K562 (cell line): ENCODE data around the gene HAPSTR1. TPM values are rescaled to one million over a fixed set of nuclear protein-coding genes. Genes with fewer than 3 reads are reported as not detected.

Experiments used
- ATAC-seq: fragments of 200-7000 bp; cut with Tn5 transposase; 3 replicates; pipeline ENCODE4 v1.9.1; 2020; ENCODE audit warnings: moderate library complexity
- BruUV-seq: library from RNA; stranded (reverse); fragments of 400-500 nt; replicated peaks from 2 replicates; lab custom pipeline; 2021; lab: Mats Ljungman, UMichigan
- CTCF ChIA-PET: fragments of 300-600 bp; formaldehyde crosslinking; extraction: SDS; loops from one replicate; lab custom pipeline; 2021; ENCODE audit warnings: low intra/inter-chr PET ratio; lab: Yijun Ruan, JAX
- POLR2A ChIA-PET: fragments of 300-600, 350-650 bp; sonication (Branson Sonifier 250); formaldehyde crosslinking; extraction: SDS; loops from one replicate; lab custom pipeline; 2021; ENCODE audit warnings: antibody characterized with exemption, inconsistent platforms; lab: Yijun Ruan, JAX
- DNase-seq, 4 experiments: peaks; one replicate each; pipeline versions ENCODE4 v3.0.0 to v3.0.0-alpha.2; 2011 to 2018; ENCODE audit warnings: low spot score in 3 of 4, mixed read lengths in 3 of 4; ENCODE audit errors: extremely low read depth in 1 of 4
- FAIRE-seq: peaks from 2 replicates; lab custom pipeline; 2011; peaks lifted over from hg19 to GRCh38; lab: Jason Lieb, UNC
- H2AFZ ChIP-seq: 2 replicates; pipeline ENCODE4 v1.6.0; 2011; ENCODE audit warnings: low read depth, low read length, control low read depth, inconsistent platforms
- H3K27ac ChIP-seq: fragments of 200-600 bp; 3 replicates; pipeline ENCODE4 v1.8.0; 2011; ENCODE audit warnings: low read depth, mild to moderate bottlenecking, control low read depth, inconsistent platforms, low read length, moderate library complexity, mixed read lengths; ENCODE audit errors: extremely low read depth
- H3K27me3 ChIP-seq, 2 experiments: fragments of 300-600 bp in 1 of 2; 2 replicates in 1 of 2; 3 replicates in 1 of 2; pipeline versions ENCODE4 v1.6.0 to v1.8.0; 2011; ENCODE audit warnings: inconsistent platforms in 2 of 2, low read length in 2 of 2, mild to moderate bottlenecking in 1 of 2, mixed read lengths in 1 of 2, moderate library complexity in 1 of 2; ENCODE audit not compliant: control insufficient read depth in 2 of 2, insufficient read depth in 2 of 2
- H3K36me3 ChIP-seq: fragments of 300-600 bp; 3 replicates; pipeline ENCODE4 v1.8.0; 2011; ENCODE audit warnings: mild to moderate bottlenecking, low read length, inconsistent platforms; ENCODE audit not compliant: control insufficient read depth, insufficient read depth
- H3K4me1 ChIP-seq, 2 experiments: fragments of 200-600 bp in 1 of 2; replicated peaks in 1 of 2; 2 replicates in 1 of 2; 3 replicates in 1 of 2; pipeline versions ENCODE4 v1.5.1 to v1.8.0; 2011; ENCODE audit warnings: inconsistent platforms in 2 of 2, low read length in 2 of 2, mild to moderate bottlenecking in 1 of 2, mixed read lengths in 1 of 2, moderate library complexity in 1 of 2; ENCODE audit not compliant: control insufficient read depth in 2 of 2, insufficient read depth in 2 of 2
- H3K4me2 ChIP-seq: 2 replicates; pipeline ENCODE4 v1.6.1; 2011; ENCODE audit warnings: low read length, control low read depth, inconsistent platforms, mixed read lengths; ENCODE audit not compliant: insufficient read depth
- H3K4me3 ChIP-seq: fragments of 200-600 bp; sonication (generic), shearing (Covaris generic); 2 replicates; pipeline ENCODE4 v1.5.1; 2016; ENCODE audit warnings: control low read depth, inconsistent platforms
- H3K79me2 ChIP-seq: fragments of 200-600 bp; 3 replicates; pipeline ENCODE4 v1.8.0; 2011; ENCODE audit warnings: low read length, inconsistent platforms; ENCODE audit not compliant: control insufficient read depth, insufficient read depth
- H3K9ac ChIP-seq, 2 experiments: 2 replicates each; pipeline versions ENCODE4 v1.6.0 to v1.6.1; 2011; ENCODE audit warnings: low read depth in 2 of 2, low read length in 2 of 2, control low read depth in 1 of 2, inconsistent platforms in 1 of 2, mild to moderate bottlenecking in 1 of 2, mixed read lengths in 1 of 2; ENCODE audit not compliant: insufficient read depth in 1 of 2
- H3K9me1 ChIP-seq: one replicate; pipeline ENCODE4 v1.6.0; 2011; ENCODE audit warnings: inconsistent platforms, mild to moderate bottlenecking, low read length, moderate library complexity; ENCODE audit not compliant: control insufficient read depth, insufficient read depth
- H3K9me3 ChIP-seq: replicated peaks from 2 replicates; pipeline ENCODE4 v1.5.1; 2011; ENCODE audit warnings: low read depth, low read length, inconsistent platforms; ENCODE audit not compliant: control insufficient read depth, insufficient read depth
- H4K20me1 ChIP-seq: replicated peaks from 2 replicates; pipeline ENCODE4 v1.6.1; 2011; ENCODE audit warnings: low read length, inconsistent platforms, mixed read lengths; ENCODE audit not compliant: control insufficient read depth, insufficient read depth
- KHSRP ChIP-seq: fragments of 450-650 bp; IDR thresholded peaks from 2 replicates; pipeline ENCODE4 v1.6.1; 2017
- NR2C1 ChIP-seq, 2 experiments: fragments of 450-650 bp; IDR thresholded peaks; 2 replicates each; pipeline ENCODE4 v1.6.1; 2017; ENCODE audit warnings: mild to moderate bottlenecking in 2 of 2, antibody characterized with exemption in 1 of 2, inconsistent platforms in 1 of 2, missing compliant biosample characterization in 1 of 2, missing genetic modification characterization in 1 of 2
- POLR2A ChIP-seq: fragments of 450-650 bp; conservative IDR thresholded peaks from 2 replicates; pipeline ENCODE4 v1.6.1; 2016
- POLR2AphosphoS2 ChIP-seq: IDR thresholded peaks from 2 replicates; pipeline ENCODE4 v1.6.1; 2012; ENCODE audit warnings: low read length, improper control_type of control experiment
- POLR2B ChIP-seq: fragments of 450-650 bp; IDR thresholded peaks from 2 replicates; pipeline ENCODE4 v1.6.1; 2018; ENCODE audit warnings: low read depth; ENCODE audit not compliant: partially characterized antibody
- RBFOX2 ChIP-seq: fragments of 200-400 bp; formaldehyde crosslinking; IDR thresholded peaks from 2 replicates; pipeline ENCODE4 v1.6.1; 2017; ENCODE audit warnings: low read depth, mild to moderate bottlenecking, low read length, moderate library complexity
- SUPT5H ChIP-seq: fragments of 450-650 bp; IDR thresholded peaks from 2 replicates; pipeline ENCODE4 v1.6.1; 2016
- TRIM24 ChIP-seq, 2 experiments: fragments of 450-650 bp; IDR thresholded peaks; 2 replicates each; pipeline ENCODE4 v1.6.1; 2016
- USF2 ChIP-seq: sonication (generic); formaldehyde crosslinking; IDR thresholded peaks from 2 replicates; pipeline ENCODE4 v1.5.0; 2020; ENCODE audit warnings: missing genetic modification reagents
- ZNF133 ChIP-seq: fragments of 250-450 bp; sonication (Bioruptor Pico); IDR thresholded peaks from 2 replicates; pipeline ENCODE4 v1.4.0; 2020; ENCODE audit warnings: mild to moderate bottlenecking
- ZNF239 ChIP-seq: fragments of 250-450 bp; sonication (Bioruptor Pico); IDR thresholded peaks from 2 replicates; pipeline ENCODE4 v1.4.0; 2020; ENCODE audit warnings: mild to moderate bottlenecking
- WGBS: fragments of 100-300 bp; shearing (Covaris generic); methylation state at CpG from one replicate; pipeline ENCODE4 v1.1.6; 2016; ENCODE audit warnings: low coverage, mixed read lengths; ENCODE audit not compliant: insufficient coverage; ENCODE audit errors: missing lambda C conversion rate; 5-methylcytosine and 5-hydroxymethylcytosine counted together
- in situ Hi-C: fragments of 300-500 bp; cut with MboI; formaldehyde crosslinking; loops from 4 replicates; pipeline ENCODE4 v1.15.0; 2018; ENCODE audit warnings: inconsistent platforms, mixed read lengths
- intact Hi-C: fragments of 100-400 bp; cut with micrococcal nuclease; formaldehyde crosslinking; loops from 2 replicates; pipeline ENCODE4 v1.14.2; 2022
- polyA plus RNA-seq, 8 experiments: library from polyadenylated mRNA; depleted of rRNA in 4 of 8; stranded (reverse) in 5 of 8; unstranded in 3 of 8; fragments of >200 nt; fragmentation: Nextera tagmentation in 2 of 8; fragmentation: Illumina TruSeq in 1 of 8; extraction: Ambion mirVana in 2 of 8; extraction: Trizol in 1 of 8; gene quantifications; 2 replicates each; pipeline versions ENCODE4 v1.2.1 to v1.2.3, GENCODE V29; 2011 to 2014; ENCODE audit warnings: inconsistent platforms in 1 of 8, missing spikeins in 1 of 8
- total RNA-seq, 7 experiments: library from RNA; depleted of rRNA in 6 of 7; stranded (reverse); fragments of >200 nt in 6 of 7; fragmentation: Illumina TruSeq in 2 of 7; extraction: Trizol in 2 of 7; gene quantifications; 2 replicates each; pipeline versions ENCODE4 v1.2.1 to v1.2.3, GENCODE V29; 2011 to 2021; ENCODE audit warnings: low replicate concordance in 1 of 7

HAPSTR1 gene
- total and polyA plus RNA-seq, 9 of the 15 experiments (the other 6 are each of a cell fraction or from before 2014, with no cell fraction given), result 10.8 to 67.9 (median 36.5) TPM

GRCh38 chr16:9112844-9113186 is 21.4 kb downstream of the HAPSTR1 start:
- Histone ChIP-seq H4K20me1 (peaks cover 64% of the 10 kb centered on the region), H3K4me3 (no peak overlapping the region), H2AFZ (no peak overlapping the region), H3K4me1 (peaks cover 3 to 15% of the 10 kb centered on the region in 2 experiments; a peak in 3 of 5 replicates), H3K36me3 (peaks cover 99% of the 10 kb centered on the region), H3K27me3 (no peaks in the 10 kb centered on the region), H3K9me3 (no peaks in the 10 kb centered on the region), H3K9me1 (peaks cover 16% of the 10 kb centered on the region), H3K27ac (no peak overlapping the region; the same call in 2 of the 3 replicates), H3K9ac (no peak overlapping the region), H3K79me2 (peaks cover 95% of the 10 kb centered on the region), H3K4me2 (no peak overlapping the region)
- in situ Hi-C loops (no loop called here), intact Hi-C loops (no loop called here)
- no peak for DNase-seq
- ChIA-PET POLR2A (interaction anchor here (1.0 to 3.0 kb wide), 3 partner anchors 10 to 16 kb away, joined by 3 to 16 read pairs (median 3); no protein-coding TSS in a partner anchor), CTCF (no interaction called here)
- TF ChIP-seq TRIM24 (IDR thresholded peaks at IDR 0.05) (0 out of 4 replicates have a peak, but pooled peaks of 1 of the 2 experiments have one; percentile 11), SUPT5H (peak; percentile 66), USF2 (CRISPR knock-in tag) (no peak), KHSRP (no peak), ZNF133 (CRISPR knock-in tag) (no peak), ZNF239 (CRISPR knock-in tag) (no peak), RBFOX2 (no peak), NR2C1 (IDR thresholded peaks at IDR 0.05) (no peak), NR2C1 (tag; IDR thresholded peaks at IDR 0.05) (no peak), POLR2A (peak; percentile 45; the same call in 1 of the 2 replicates), POLR2AphosphoS2 (no peak), POLR2B (peak; percentile 14)
- no peak for ATAC-seq
- BruUV-seq, result no TSS peak
- FAIRE-seq, result no peak
- 54% methylated on average over 1 of the region's 1 CpG for WGBS
